Fibroblast of peridontal ligament (primary cell): ENCODE results near the gene FOLR3.
"Not testable (repeated sequence)": the region's sequence is repeated elsewhere in the genome, so short reads cannot be mapped to it uniquely, and the experiment has no call there.

Source experiments
- DNase-seq: peaks from one replicate; pipeline ENCODE4 v3.0.0-alpha.2; 2010; ENCODE audit errors: extremely low read depth

FOLR3 gene

DNA sequence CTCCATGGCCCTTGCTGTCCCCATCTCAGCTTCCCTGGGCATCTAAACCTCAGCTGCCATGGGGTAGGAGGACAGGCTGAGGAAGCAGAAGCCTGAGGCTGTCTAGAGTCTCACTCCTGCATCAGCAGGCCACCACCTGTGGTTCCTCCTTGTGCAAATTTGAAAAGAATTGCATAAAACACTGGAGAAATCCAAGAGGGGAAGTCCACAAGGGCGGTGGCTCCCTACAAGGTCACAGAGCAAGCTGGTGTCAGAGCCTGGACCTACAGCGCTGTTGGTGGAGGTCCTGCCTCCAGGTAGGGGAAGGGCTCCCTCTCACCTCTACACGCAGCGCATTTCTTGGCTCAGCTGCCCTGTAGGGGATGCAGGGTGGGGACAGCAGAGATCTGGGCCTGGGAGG is at the start of gene FOLR3:
TSS of gene FOLR3 (plus strand) at position 253 of the 400 bp plus-strand sequence. CDS start 228 bp downstream, outside the sequence.
- not testable (repeated sequence) for DNase-seq

DNA sequence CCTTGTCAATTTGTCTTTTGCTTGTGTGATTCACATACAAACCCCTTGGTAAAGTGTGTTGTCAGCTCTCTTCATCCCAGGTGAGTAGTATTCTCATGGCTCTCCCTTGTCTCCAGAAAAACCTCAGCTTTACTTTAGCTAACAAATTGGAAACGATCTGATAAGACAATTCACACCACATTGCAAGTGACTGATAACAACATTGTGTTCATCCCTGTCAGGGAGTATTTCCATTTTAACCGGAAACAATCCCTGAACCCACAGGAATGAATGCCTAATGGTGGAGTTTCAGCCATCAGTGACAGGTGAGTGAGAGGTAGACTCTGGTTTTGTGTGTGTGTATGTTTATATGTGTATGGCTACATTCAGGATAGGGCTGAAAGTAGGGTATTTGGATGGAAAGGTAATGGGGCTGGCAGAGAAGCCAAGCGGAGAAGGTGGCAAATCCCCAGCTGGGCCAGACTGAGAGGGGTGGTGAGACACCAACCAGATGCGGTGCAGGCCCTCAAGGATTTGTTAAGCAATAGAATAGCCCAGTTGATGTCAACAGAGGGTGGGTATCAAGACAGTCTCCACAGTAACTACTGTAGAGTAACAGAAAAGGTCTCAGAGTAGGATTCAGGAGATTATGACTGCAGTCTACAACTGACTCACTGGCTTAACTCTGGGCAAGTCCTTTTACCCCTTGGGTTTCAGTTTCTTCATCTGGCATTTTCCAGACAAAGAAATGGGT is 47.3 kb upstream of the FOLR3 start:
- DNase-seq, result no peak

DNA sequence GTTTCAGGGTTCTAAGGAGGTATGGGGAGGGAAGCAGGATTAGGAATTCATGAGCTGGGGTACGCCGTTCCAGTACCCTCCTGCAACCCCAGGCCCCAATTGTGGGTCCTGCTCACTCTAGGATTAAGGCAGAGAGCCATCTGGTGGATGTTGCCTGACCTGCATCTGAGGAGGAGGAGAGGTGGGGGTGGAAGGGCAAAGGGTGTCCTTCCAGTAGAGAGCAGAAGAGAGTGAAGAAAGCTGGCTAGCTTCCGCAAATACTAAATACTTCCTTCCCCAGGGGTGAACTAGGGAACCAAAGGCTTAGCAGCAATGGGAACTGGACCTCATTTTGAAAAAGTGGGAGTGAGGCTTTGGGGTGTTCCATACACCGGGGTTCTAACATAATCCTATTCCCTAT is 44.2 kb upstream of the FOLR3 start:
- peak; percentile 74 for DNase-seq

DNA sequence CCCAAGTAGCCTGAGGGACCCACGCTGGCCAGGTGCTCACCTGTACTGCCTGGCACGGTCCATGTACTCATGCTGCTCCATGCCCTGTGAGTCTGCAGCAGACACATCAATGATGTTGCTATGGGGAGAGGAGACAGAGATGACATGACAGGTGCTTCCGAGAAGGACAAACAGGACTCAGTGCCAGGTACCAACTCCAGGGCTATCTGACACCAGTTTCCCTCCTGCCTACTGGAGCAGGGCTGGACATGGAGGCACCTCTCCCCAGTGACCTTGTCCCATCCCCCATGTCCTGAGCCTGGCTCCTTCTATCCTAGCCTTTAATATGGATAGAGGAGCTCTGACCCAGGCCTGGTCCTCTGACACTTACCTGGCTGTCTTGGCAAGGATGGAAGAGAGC is 36.8 kb upstream of the FOLR3 start:
- DNase-seq, result no peak

DNA sequence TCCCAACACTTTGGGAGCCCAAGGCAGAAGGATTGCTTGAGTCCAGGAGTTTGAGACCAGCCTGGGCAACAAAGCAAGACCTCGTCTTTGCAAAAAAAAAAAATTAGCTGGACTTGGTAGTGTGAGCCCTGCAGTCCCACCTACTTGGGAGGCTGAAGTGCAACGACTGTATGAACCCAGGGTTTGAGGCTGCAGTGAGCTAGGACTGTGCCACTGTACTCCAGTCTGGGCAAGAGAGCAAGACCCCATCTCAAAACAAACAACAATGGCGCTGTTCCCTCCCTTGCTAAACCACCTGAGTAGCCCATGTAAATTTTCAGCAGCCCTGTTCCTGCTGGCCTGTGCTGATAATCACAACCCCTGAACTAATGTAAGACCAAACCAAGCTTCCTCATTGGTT is 35.5 kb upstream of the FOLR3 start:
- DNase-seq, result no peak

DNA sequence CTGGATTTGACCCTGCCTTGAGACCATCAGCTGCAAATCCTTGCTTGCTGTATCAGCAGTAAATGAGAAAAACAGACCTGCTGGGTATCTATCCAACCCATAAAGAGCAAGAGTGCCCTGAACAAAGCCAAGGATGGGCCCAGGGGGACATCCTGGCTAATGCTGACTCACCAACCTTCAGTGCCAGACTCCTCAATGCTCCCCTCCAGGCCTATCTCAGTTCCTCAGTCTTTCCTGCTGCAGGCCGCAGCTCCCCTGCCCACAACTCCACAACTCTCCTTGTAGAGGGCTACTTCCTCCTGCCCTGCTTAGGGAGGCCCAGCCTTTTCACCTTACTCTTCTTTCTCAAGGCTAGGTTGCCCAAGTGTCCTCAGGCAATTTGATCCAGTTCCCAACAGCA is 35.1 kb upstream of the FOLR3 start:
- peak; percentile 18 for DNase-seq

DNA sequence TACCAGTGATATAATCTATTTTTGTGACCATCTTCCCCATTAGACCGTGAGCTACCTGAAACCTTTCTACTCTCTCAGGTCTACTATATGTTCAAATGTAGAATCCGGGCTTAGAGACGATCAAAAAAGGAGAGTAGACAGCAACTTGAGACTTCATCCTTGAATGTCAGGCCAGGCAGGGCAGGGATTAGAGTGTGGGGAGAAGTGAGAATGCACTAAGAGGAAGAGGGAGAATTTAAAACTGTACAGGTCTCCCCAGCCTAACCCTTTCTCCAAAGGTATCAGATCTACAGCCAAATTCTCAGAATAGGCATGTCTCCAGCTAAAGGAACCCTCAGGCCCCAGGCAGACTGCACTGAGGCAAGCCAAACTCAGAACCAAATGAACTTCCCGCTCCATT is 33.4 kb upstream of the FOLR3 start:
- DNase-seq, result peak; percentile 11

DNA sequence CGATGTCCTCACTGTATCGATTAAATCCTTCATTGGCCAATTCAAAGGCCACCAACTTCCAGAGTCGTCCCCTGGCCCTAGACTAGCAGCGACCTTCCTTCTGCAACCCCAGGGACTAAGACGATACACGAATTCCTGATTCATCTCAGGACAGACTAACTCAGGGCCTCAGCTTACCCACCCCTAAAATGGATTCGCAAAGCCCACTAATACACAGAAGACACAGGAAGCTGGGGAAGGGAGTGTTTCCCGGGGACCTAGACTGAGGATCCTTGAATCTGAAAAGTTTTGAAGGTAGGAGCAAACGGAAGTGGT is 32.9 kb upstream of the FOLR3 start:
- no peak for DNase-seq

DNA sequence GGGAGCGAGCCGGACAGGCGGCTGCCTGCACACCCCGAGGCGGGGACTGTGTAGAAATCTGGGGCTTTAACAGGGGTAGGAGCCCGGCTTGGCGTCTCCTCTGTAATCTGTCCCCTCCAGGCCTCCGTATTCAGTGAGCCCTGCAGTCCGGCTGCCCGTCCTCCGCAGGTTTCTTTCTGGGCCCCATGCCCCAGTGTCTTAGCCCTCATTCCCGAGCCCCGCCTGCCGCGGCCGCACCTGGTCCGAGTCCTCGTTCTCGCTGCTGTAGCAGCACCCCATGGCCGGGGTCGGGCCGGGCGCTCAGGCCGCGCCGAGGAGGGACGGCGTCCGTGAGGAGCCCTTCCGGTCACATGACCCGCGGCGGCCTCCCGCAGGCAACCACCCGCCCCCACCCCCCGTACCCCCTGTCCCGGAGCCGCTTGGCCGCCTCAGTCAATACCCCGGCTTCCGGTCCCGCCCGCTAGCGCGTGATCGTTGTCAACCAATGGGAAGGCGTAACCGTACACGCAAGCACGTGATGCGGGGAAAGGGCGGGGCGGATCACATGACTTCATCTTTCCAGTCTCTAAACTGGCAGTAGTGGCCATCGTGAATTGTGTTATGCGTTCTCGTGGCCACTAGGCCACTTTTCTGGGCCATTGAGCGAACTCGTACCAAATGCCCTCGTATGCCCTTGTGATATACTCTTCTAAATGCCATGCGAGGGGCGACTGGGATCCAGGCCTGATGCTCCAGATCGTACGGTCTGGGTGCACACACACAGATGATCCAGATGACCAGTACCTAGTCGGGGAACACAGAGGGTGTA is 32.4 kb upstream of the FOLR3 start, which contains the start of gene LAMTOR1:
TSS of gene LAMTOR1 (minus strand) at position 352 of the 808 bp plus-strand sequence. CDS start at position 279, 73 bp downstream.
- DNase-seq, result peak; percentile 99

DNA sequence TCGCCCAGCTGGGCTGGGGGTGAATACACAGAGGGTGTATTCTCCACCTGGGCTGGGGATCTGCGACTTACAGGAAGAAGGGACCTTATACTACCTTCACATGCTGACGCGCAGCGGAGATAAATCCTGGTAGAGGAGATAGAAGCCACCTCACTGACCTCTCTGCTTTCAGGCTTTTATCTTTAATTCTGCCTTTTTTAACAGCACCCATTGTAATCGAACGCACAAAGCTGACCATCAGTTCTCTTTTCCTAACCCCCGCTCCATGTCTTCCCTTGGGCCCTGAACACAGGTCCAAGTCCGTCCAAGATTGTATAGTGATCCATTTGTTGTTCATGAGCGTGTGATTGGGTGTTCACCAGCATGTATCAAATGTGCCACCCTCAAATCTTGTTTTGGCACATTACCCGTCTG is 31.8 kb upstream of the FOLR3 start:
- DNase-seq, result no peak

DNA sequence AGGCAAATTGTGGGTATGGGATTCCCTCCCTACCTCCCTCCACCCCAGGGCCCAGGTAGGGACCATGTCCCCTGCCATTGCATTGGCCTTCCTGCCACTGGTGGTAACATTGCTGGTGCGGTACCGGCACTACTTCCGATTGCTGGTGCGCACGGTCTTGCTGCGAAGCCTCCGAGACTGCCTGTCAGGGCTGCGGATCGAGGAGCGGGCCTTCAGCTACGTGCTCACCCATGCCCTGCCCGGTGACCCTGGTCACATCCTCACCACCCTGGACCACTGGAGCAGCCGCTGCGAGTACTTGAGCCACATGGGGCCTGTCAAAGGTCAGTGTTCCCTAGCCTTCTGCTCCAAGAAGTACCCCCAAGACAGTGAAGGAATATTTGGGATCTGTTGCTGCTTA is 29.6 kb upstream of the FOLR3 start, which contains the start of gene TOMT:
TSS of gene TOMT (plus strand) at position 37 of the 400 bp plus-strand sequence. CDS start at position 65, 28 bp downstream.
- no peak for DNase-seq

DNA sequence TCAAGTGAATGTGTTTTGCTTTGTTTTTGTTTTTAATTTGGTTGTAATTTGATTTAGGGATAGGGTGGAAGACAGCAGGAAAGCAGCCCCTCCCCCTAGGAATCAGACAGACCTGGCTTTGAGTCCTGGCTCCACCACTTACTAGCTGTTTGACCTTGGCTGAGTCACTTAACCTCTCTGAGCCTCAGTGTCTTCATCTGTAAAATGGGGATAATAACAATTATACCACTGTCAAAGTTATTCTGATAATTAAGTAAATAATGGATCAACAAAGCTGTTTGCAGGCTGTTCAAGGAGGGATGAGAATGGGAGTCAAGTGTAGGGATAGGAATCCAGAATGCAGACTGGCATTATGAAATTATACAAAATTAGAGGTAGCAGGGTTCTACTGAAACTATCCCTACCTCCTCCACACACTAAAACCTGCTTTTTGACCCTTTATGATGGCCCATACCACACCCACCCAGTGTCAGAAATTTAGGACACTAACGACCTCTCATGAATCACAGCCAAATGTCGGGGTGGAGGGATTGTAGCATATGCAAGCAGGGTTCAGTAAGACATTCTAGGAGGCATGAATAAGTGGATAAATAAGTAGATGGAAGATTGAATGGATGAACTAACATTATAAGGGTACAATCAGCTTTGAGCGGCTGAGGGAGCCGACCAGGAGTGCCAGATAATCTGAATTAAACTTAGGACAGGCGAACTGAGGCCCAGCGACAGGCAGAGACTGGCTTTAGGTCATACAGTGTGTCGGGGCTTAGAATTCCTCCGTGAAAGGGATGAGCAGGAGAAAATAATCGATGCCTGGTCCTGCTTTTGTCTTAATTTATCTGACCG is 24.0 kb upstream of the FOLR3 start:
- no peak for DNase-seq

DNA sequence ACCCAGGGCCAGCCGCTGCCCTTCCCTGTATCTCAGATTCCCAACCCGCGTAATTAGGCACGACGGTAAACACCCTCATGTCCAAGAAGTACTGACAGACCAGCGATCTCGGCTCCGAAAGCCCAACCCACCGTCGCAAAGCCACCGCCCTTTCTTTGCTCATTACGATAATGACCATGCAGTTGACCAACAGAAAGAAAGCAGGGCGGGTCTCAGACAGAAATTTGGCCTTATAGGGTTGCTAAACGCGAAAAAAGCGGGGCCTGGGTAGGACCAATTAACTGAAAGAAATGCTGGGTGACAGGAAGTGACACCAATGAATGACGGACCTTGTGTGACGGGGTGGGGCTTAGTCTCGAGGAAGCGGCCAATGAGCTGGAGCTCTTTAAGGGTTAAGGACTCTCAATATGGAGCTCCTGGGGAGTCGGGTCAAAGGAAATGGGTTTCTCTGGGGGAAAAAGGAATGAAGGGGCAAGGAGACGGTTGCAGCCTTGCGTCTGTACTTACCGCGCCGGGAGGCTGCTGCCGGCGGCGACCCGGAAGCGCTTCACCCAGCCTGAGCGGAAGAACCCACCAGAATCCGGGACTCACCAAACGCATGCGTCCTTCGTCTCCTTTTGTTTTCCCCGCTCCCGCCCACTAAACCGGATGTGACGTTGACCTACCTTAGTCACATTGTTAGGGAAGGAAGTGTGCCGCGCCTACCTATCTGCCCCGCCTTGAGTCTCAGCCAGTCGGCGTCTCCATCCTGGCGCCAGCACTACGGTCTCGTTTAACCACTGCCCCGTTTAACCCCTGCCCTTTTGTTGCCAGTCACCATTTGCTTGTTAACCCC is 23.2 kb upstream of the FOLR3 start, which contains the start of gene ANAPC15:
TSS of gene ANAPC15 (minus strand) at position 553 of the 835 bp plus-strand sequence. CDS start 1,419 bp downstream, outside the sequence.
- DNase-seq, result peak; percentile 100

DNA sequence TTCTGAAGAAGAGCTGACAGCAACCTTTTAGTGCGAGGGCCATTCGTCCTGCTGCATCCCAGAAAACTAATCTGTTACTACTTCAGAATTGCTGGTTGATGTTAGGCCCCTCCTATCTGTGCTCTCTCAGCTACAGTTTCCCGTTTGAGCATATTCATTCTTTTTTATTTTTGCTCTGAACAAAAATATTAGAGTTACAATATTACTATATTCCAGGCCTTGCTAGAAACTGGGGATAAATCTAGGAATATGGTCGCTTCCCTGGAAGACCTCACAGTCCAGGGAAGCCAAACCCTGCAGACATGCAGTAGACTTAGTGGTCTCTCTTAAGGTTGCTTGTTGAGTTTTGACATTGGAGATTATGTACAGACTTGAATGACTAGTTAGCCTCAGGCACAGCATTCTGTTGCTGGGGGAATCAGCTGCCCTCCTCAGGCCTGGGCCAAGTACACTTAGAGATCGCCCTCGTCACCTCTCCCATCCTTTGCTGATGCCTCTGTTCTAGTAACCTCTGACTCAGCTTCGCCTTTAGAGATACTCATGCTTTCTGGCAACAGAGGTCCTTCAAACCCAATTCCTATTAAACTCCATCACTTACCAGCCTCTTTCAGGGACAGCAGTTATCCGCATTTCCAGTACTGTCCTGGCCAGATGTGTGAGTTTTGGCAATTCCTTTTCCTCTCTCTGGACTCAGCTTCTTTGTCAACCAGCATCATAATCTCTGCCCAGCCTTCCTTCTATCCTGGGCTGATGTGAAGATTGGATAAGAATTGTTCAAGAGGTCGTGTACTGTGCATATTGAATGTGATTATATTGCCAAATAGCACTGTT is 22.3 kb upstream of the FOLR3 start:
- peak; percentile 30 for DNase-seq

DNA sequence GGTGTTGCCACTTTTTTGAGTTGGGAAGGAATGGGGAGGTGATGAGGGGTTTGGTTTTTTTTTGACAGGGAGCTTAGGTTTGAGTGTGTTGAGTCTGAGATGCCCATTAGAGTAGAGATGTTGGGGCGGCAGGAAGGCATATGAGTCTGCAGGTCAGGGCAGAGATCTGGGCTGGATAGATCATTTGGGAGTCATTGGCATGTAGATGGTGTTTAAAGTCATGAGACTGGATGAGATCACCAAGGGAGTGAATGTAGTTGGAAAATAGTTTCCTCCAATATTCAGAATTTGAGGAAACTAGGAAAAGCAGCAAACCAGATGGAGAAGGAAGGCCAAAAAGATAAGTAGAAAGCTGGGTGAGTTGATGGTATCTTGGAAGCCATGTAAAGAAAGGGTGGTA is 21.0 kb upstream of the FOLR3 start:
- DNase-seq, result peak; percentile 62

DNA sequence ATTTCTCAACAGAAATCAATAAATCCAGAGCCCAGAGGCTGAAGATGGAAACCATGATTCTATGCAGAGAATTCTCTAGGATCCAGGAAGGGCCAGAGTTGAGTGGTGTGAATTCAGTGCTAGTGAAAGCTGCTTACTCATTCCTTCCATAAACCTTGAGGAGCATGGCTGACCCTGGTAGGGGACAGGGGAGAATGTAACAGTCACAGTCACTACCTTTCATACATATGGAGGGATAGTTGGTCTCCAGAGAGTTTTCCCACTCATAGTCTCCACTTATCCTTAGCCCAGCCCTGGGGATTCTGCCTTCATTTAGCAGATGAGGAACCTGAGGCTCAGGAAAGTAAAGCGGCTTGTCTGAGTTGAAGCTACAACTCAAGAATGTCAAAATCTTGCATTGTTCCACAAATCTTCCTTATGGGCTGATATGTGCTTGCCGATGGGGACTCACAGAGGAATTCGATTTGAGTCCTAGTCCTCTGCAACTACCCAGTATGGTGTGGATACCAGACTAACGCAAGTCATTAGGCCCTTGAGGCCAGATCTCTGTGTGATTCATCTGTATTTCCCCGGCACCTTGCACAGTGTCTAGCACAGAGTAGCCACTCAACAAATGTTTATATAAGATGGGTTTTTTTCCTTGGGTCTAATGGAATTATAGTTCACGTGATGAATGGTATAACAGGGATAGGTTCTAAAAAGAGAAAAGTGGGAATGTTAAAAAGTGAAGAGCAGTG is 19.3 kb upstream of the FOLR3 start:
- DNase-seq, result no peak

DNA sequence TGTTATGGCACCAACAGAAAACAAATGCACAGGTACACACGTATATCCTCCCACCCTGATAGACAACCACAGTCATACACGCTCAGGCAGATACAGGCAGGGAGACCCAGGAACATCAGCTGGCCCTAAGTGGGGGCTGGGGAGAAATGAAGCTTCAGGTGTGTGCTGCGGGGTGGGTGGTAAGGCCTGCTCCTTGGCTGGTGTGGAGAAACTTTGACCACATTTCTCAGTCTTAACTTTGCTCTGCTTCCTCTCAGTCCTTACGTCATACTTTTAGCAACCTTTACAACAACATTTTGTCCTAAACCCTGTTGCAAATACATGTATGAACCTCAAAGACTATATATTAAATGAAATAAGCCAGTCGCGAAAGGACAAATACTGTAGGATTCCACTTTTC is 16.3 kb upstream of the FOLR3 start:
- no peak for DNase-seq

DNA sequence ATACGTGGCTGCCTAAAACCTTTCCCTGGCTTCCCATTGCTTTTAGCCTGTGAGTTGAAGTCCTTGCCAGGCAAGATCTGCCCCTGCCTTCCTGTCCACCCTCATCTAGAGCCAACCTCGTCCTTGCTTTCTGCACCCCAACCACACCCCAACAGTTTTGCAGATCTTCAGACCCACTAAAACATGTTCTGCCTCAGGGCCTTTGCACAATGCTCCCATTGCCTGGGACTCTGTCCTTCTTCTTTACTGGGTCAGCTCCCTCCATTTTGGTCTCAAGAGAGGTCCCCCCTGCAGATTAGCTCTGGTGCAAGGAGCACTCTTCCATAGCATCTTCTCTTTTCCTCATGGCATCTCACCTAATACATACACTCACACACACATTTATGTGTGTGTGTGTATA is 14.6 kb upstream of the FOLR3 start:
- no peak for DNase-seq

DNA sequence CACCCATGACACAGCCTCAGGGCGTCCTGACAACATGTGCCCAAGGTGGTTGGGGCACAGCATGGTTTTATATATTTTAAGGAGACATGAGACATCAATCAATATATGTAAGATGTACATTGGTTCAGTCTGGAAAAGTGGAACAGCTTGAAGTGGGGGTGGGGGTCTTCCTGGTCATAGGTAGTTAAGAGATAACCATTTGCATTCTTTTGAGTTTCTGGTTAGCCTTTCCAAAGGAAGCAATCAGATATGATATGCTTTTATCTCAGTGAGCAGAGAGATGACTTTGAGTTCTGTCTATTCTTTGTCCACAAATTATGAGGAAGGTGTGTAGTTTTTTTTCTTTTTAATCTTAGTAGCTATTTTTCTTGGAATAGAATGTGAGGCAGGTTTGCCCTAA is 12.9 kb upstream of the FOLR3 start:
- no peak for DNase-seq
